Stimulated activated naive CD8-positive, alpha-beta T cell treated with anti-CD3 and anti-CD28 coated beads, Interleukin-15, amount 100 ng/mL, for 72 hours (primary cell): ENCODE data around the gene CEP95.
"Not testable (repeated sequence)": the region's sequence is repeated elsewhere in the genome, so short reads cannot be mapped to it uniquely, and the experiment has no call there.

Source experiments
- ATAC-seq: fragments of 150-1000 bp; cut with Tn5 transposase; 2 replicates; pipeline ENCODE4 v1.10.0; 2021; ENCODE audit warnings: mild to moderate bottlenecking, moderate library complexity
- DNase-seq, 2 donors: peaks; one replicate each; pipeline ENCODE4 v3.0.0; 2021 to 2022
- H3K27ac Mint-ChIP-seq, 2 donors: one replicate each; pipeline ENCODE4 v1.8.0; 2022; ENCODE audit warnings: mild to moderate bottlenecking in 2 of 2, mixed read lengths in 2 of 2, moderate library complexity in 2 of 2
- H3K27me3 Mint-ChIP-seq: one replicate; pipeline ENCODE4 v1.8.0; 2022; ENCODE audit warnings: mixed read lengths
- H3K4me1 Mint-ChIP-seq: one replicate; pipeline ENCODE4 v1.8.0; 2022; ENCODE audit warnings: mild to moderate bottlenecking, mixed read lengths
- H3K4me3 Mint-ChIP-seq, 2 donors: one replicate each; pipeline ENCODE4 v1.8.0; 2022; ENCODE audit warnings: mild to moderate bottlenecking in 2 of 2, mixed read lengths in 2 of 2, moderate library complexity in 1 of 2
- H3K9me3 Mint-ChIP-seq, 2 donors: one replicate each; pipeline ENCODE4 v1.8.0; 2022; ENCODE audit warnings: mixed read lengths in 2 of 2

CEP95 gene

GRCh38 chr17:64564098-64564497, 57.3 kb downstream of the CEP95 start:
- Mint-ChIP-seq H3K27ac (no peak overlapping the region), H3K27me3 (no peaks in the 10 kb centered on the region), H3K9me3 (no peaks in the 10 kb centered on the region), H3K4me1 (no peaks in the 10 kb centered on the region), H3K4me3 (no peak overlapping the region)
- DNase-seq (no peak), ATAC-seq (no peak)

- no peaks in the 10 kb centered on the region for H3K27me3 Mint-ChIP-seq
Observed at GRCh38 chr17:64565563-64565962, 58.8 kb downstream of the CEP95 start.

GRCh38 chr17:64571746-64572145, 65.0 kb downstream of the CEP95 start:
- DNase-seq (no peak), ATAC-seq (no peak)
- H3K9me3 Mint-ChIP-seq = no peaks in the 10 kb centered on the region
- H3K27me3 Mint-ChIP-seq = no peaks in the 10 kb centered on the region
- no peak overlapping the region for H3K4me3 Mint-ChIP-seq
- H3K27ac Mint-ChIP-seq = peak overlapping the region in 1 of 2 donors; percentile 27
- H3K4me1 Mint-ChIP-seq = peaks cover 9% of the 10 kb centered on the region

More at GRCh38 chr17:64565563-64565962, 58.8 kb downstream of the CEP95 start:
- H3K9me3 Mint-ChIP-seq = no peaks in the 10 kb centered on the region
- no peak overlapping the region for H3K4me3 Mint-ChIP-seq
- DNase-seq (no peak), ATAC-seq (no peak)
- no peak overlapping the region for H3K27ac Mint-ChIP-seq
- no peaks in the 10 kb centered on the region for H3K4me1 Mint-ChIP-seq

GRCh38 chr17:64572682-64573154, 65.9 kb downstream of the CEP95 start:
- ATAC-seq (peak; percentile 98), DNase-seq (no peak)
- Mint-ChIP-seq H3K9me3 (no peaks in the 10 kb centered on the region), H3K27ac (peak overlapping the region in 1 of 2 donors; percentile 93), H3K4me1 (peaks cover 9% of the 10 kb centered on the region), H3K27me3 (no peaks in the 10 kb centered on the region), H3K4me3 (peak overlapping the region in 1 of 2 donors; percentile 36)

- DNase-seq = no peak
- peak; percentile 69 for ATAC-seq
Observed at GRCh38 chr17:64573214-64573613, 66.4 kb downstream of the CEP95 start.

GRCh38 chr17:64574646-64575045, 67.9 kb downstream of the CEP95 start:
- H3K27ac Mint-ChIP-seq = no peak overlapping the region
- no peak overlapping the region for H3K4me3 Mint-ChIP-seq
- H3K27me3 Mint-ChIP-seq = no peaks in the 10 kb centered on the region
- no peak for DNase-seq
- H3K4me1 Mint-ChIP-seq = peaks cover 9% of the 10 kb centered on the region
- H3K9me3 Mint-ChIP-seq = no peaks in the 10 kb centered on the region
- ATAC-seq = no peak

More at GRCh38 chr17:64573214-64573613, 66.4 kb downstream of the CEP95 start:
- Mint-ChIP-seq H3K4me3 (no peak overlapping the region), H3K27me3 (no peaks in the 10 kb centered on the region), H3K27ac (no peak overlapping the region), H3K4me1 (peaks cover 9% of the 10 kb centered on the region), H3K9me3 (no peaks in the 10 kb centered on the region)

- Mint-ChIP-seq H3K4me3 (no peak overlapping the region), H3K27ac (no peak overlapping the region), H3K4me1 (peaks cover 10% of the 10 kb centered on the region), H3K9me3 (no peaks in the 10 kb centered on the region), H3K27me3 (no peaks in the 10 kb centered on the region)
- DNase-seq = no peak
- no peak for ATAC-seq
Observed at GRCh38 chr17:64575431-64575830, 68.7 kb downstream of the CEP95 start.

- H3K4me1 Mint-ChIP-seq = peaks cover 22% of the 10 kb centered on the region
- not testable (repeated sequence) for H3K27ac Mint-ChIP-seq, H3K9me3 Mint-ChIP-seq, DNase-seq, H3K27me3 Mint-ChIP-seq, ATAC-seq, H3K4me3 Mint-ChIP-seq
Observed at GRCh38 chr17:64577025-64577424, 70.2 kb downstream of the CEP95 start.

- Mint-ChIP-seq H3K9me3 (no peaks in the 10 kb centered on the region), H3K4me1 (peaks cover 13% of the 10 kb centered on the region), H3K27me3 (no peaks in the 10 kb centered on the region), H3K4me3 (no peak overlapping the region), H3K27ac (no peak overlapping the region)
- ATAC-seq (no peak), DNase-seq (no peak)
Observed at GRCh38 chr17:64579917-64580316, 73.1 kb downstream of the CEP95 start.

- peak; percentile 92 for ATAC-seq
Observed at GRCh38 chr17:64580384-64581315, 73.9 kb downstream of the CEP95 start.

GRCh38 chr17:64583038-64583437, 76.3 kb downstream of the CEP95 start:
- Mint-ChIP-seq H3K27me3 (no peaks in the 10 kb centered on the region), H3K27ac (no peak overlapping the region), H3K4me3 (no peak overlapping the region), H3K9me3 (no peaks in the 10 kb centered on the region), H3K4me1 (peaks cover 13% of the 10 kb centered on the region)
- DNase-seq (no peak), ATAC-seq (no peak)

More at GRCh38 chr17:64580384-64581315, 73.9 kb downstream of the CEP95 start:
- DNase-seq = no peak
- H3K27ac Mint-ChIP-seq = peak overlapping the region; percentile 55 to 84
- H3K27me3 Mint-ChIP-seq = no peaks in the 10 kb centered on the region
- H3K4me3 Mint-ChIP-seq = peak overlapping the region in 1 of 2 donors; percentile 27
- H3K4me1 Mint-ChIP-seq = peaks cover 13% of the 10 kb centered on the region
- H3K9me3 Mint-ChIP-seq = no peaks in the 10 kb centered on the region

GRCh38 chr17:64585146-64585545, 78.4 kb downstream of the CEP95 start:
- no peak for ATAC-seq
- Mint-ChIP-seq H3K27ac (no peak overlapping the region), H3K9me3 (no peaks in the 10 kb centered on the region)

More at GRCh38 chr17:64585146-64585545, 78.4 kb downstream of the CEP95 start:
- Mint-ChIP-seq H3K4me1 (peaks cover 13% of the 10 kb centered on the region), H3K4me3 (no peak overlapping the region), H3K27me3 (no peaks in the 10 kb centered on the region)
- no peak for DNase-seq
